ENCODE data around the gene UBALD1. TPM values are rescaled to one million over a fixed set of nuclear protein-coding genes. Genes with fewer than 3 reads are reported as not detected.
A peak's percentile ranks its signal among the peaks of the same experiment; 100 is the strongest.

UBALD1 gene
- total and polyA plus RNA-seq, 10 donors: 10.0 to 33.6 (median 17.6) TPM

GRCh38 chr16:4661661-4662060, 47.0 kb upstream of the UBALD1 start:
- no peak for DNase-seq
- Histone ChIP-seq H3K27ac (peak overlapping the region in 6 of 8 donors; percentile 38 to 85 (median 78)), H3K9me3 (no peaks in the 10 kb centered on the region), H3K4me3 (no peak overlapping the region), H3K4me1 (peaks cover 40 to 79% (median 60%) of the 10 kb centered on the region in 6 donors), H3K36me3 (peaks cover 0 to 93% (median 34%) of the 10 kb centered on the region in 6 donors), H3K27me3 (replicated peaks in 1 of 7) (no peaks in the 10 kb centered on the region)
- 32 to 52% (median 37%) methylated on average over 11 of the region's 11 CpGs for WGBS, 5 donors
- TF ChIP-seq POLR2AphosphoS5 (IDR thresholded peaks at IDR 0.05) (peak in 2 of 3 donors; percentile 8 to 10), POLR2A (IDR thresholded peaks at IDR 0.05) (no peak)
- intact Hi-C loops (cut with DNase I; ENCODE audit: low total_unique reads): no loop called here

GRCh38 chr16:4660454-4661007, 45.8 kb upstream of the UBALD1 start:
- Histone ChIP-seq H3K36me3 (peaks cover 0 to 93% (median 38%) of the 10 kb centered on the region in 6 donors), H3K27ac (peak overlapping the region; percentile 29 to 85 (median 72)), H3K4me1 (peaks cover 38 to 74% (median 54%) of the 10 kb centered on the region in 6 donors), H3K9me3 (no peaks in the 10 kb centered on the region), H3K4me3 (no peak overlapping the region), H3K27me3 (replicated peaks in 1 of 7) (no peaks in the 10 kb centered on the region)
- intact Hi-C loops (cut with DNase I; ENCODE audit: low total_unique reads): no loop called here
- DNase-seq: peak; percentile 87
- WGBS, 5 donors: 16 to 44% (median 27%) methylated on average over 10 to 18 of the region's 18 CpGs
- TF ChIP-seq POLR2AphosphoS5 (IDR thresholded peaks at IDR 0.05) (peak; percentile 53 to 74 (median 71)), POLR2A (IDR thresholded peaks at IDR 0.05) (no peak), CTCF (IDR thresholded peaks at IDR 0.05 in 8 of 11, conservative IDR thresholded peaks at IDR 0.05 in 3 of 11) (no peak)

- Histone ChIP-seq H3K4me1 (peaks cover 30 to 74% (median 49%) of the 10 kb centered on the region in 6 donors), H3K4me3 (no peak overlapping the region), H3K27ac (peak overlapping the region in 6 of 8 donors; percentile 32 to 85 (median 78)), H3K27me3 (replicated peaks in 1 of 7) (no peaks in the 10 kb centered on the region), H3K9me3 (no peaks in the 10 kb centered on the region), H3K36me3 (peaks cover 0 to 93% (median 47%) of the 10 kb centered on the region in 6 donors)
- WGBS, 5 donors: 79 to 92% (median 90%) methylated on average over 26 to 29 of the region's 29 CpGs
- intact Hi-C loops (cut with DNase I; ENCODE audit: low total_unique reads): no loop called here
- no peak for DNase-seq
- TF ChIP-seq POLR2A (IDR thresholded peaks at IDR 0.05) (no peak), CTCF (IDR thresholded peaks at IDR 0.05 in 8 of 11, conservative IDR thresholded peaks at IDR 0.05 in 3 of 11) (no peak)
Measured at GRCh38 chr16:4659363-4660353, 45.0 kb upstream of the UBALD1 start.

GRCh38 chr16:4656695-4657686, 42.3 kb upstream of the UBALD1 start:
- Histone ChIP-seq H3K27ac (no peak overlapping the region), H3K9me3 (no peaks in the 10 kb centered on the region), H3K27me3 (replicated peaks in 1 of 7) (no peaks in the 10 kb centered on the region), H3K4me3 (no peak overlapping the region), H3K36me3 (peaks cover 0 to 100% (median 69%) of the 10 kb centered on the region in 6 donors), H3K4me1 (peaks cover 13 to 70% (median 37%) of the 10 kb centered on the region in 6 donors)
- intact Hi-C loops (cut with DNase I; ENCODE audit: low total_unique reads): no loop called here
- WGBS, 5 donors: 94 to 97% (median 96%) methylated on average over 20 to 25 of the region's 25 CpGs
- DNase-seq: no peak
- TF ChIP-seq CTCF (IDR thresholded peaks at IDR 0.05 in 8 of 11, conservative IDR thresholded peaks at IDR 0.05 in 3 of 11) (no peak), POLR2AphosphoS5 (IDR thresholded peaks at IDR 0.05) (peak in 2 of 3 donors; percentile 22 to 46), POLR2A (IDR thresholded peaks at IDR 0.05) (no peak)
